DND-41 (cell line): Measurements from ENCODE around the gene ZFPL1.
A peak's percentile ranks its signal among the peaks of the same experiment; 100 is the strongest.

Experiments
- ATAC-seq: fragments of 200-7000 bp; cut with Tn5 transposase; 3 replicates; pipeline ENCODE4 v1.9.1; 2021; ENCODE audit warnings: low read depth; ENCODE audit not compliant: insufficient read depth
- DNase-seq: peaks from one replicate; pipeline ENCODE4 v3.0.0-alpha.2; 2020
- H2AFZ ChIP-seq: 2 replicates; pipeline ENCODE4 v1.6.0; 2012; ENCODE audit warnings: low read depth, low read length
- H3K27ac ChIP-seq: 2 replicates; pipeline ENCODE4 v1.5.1; 2012; ENCODE audit warnings: low read length, inconsistent platforms
- H3K27me3 ChIP-seq: fragments of 200-600 bp; sonication (generic); 2 replicates; pipeline ENCODE4 v1.6.0; 2012; ENCODE audit warnings: low read length, mild to moderate bottlenecking, inconsistent platforms; ENCODE audit not compliant: insufficient read depth, poor library complexity
- H3K36me3 ChIP-seq: 2 replicates; pipeline ENCODE4 v1.5.1; 2012; ENCODE audit warnings: low read length, inconsistent platforms; ENCODE audit not compliant: insufficient read depth
- H3K4me1 ChIP-seq: 2 replicates; pipeline ENCODE4 v1.5.1; 2012; ENCODE audit warnings: mild to moderate bottlenecking, low read length; ENCODE audit not compliant: insufficient read depth
- H3K4me2 ChIP-seq: 2 replicates; pipeline ENCODE4 v1.6.0; 2012; ENCODE audit warnings: mild to moderate bottlenecking, moderate library complexity, low read length, inconsistent platforms; ENCODE audit not compliant: insufficient read depth
- H3K4me3 ChIP-seq, 2 experiments: fragments of 200-600 bp in 1 of 2; shearing (Covaris generic) in 1 of 2; 2 replicates each; pipeline ENCODE4 v1.5.1; 2012 to 2016; ENCODE audit warnings: inconsistent platforms in 2 of 2, low read length in 2 of 2, mild to moderate bottlenecking in 2 of 2, low read depth in 1 of 2, moderate library complexity in 1 of 2
- H3K79me2 ChIP-seq: 2 replicates; pipeline ENCODE4 v1.6.0; 2012; ENCODE audit warnings: low read length, inconsistent platforms; ENCODE audit not compliant: insufficient read depth
- H3K9ac ChIP-seq: 2 replicates; pipeline ENCODE4 v1.6.0; 2012; ENCODE audit warnings: low read depth, mild to moderate bottlenecking, inconsistent platforms, low read length, moderate library complexity
- H3K9me3 ChIP-seq: 2 replicates; pipeline ENCODE4 v1.5.1; 2012; ENCODE audit warnings: low read length, moderate library complexity, mild to moderate bottlenecking, inconsistent platforms; ENCODE audit not compliant: insufficient read depth, severe bottlenecking
- H4K20me1 ChIP-seq: 2 replicates; pipeline ENCODE4 v1.6.0; 2012; ENCODE audit warnings: low read length; ENCODE audit not compliant: insufficient read depth
- CTCF ChIP-seq: IDR thresholded peaks from 2 replicates; pipeline ENCODE4 v1.5.1; 2012; ENCODE audit warnings: borderline replicate concordance, low read length, moderate library complexity, mild to moderate bottlenecking; ENCODE audit not compliant: poor library complexity, severe bottlenecking; ENCODE audit errors: extremely low read depth
- EZH2 ChIP-seq: IDR thresholded peaks from 3 replicates; pipeline ENCODE4 v1.6.1; 2012; ENCODE audit warnings: borderline replicate concordance, low read depth, mild to moderate bottlenecking, moderate library complexity, low read length, inconsistent platforms; ENCODE audit not compliant: severe bottlenecking

The ZFPL1 gene

GRCh38 chr11:65036931-65037330 lies 47.1 kb upstream of the ZFPL1 start:
- Histone ChIP-seq H2AFZ (no peak overlapping the region), H3K27me3 (no peaks in the 10 kb centered on the region), H3K36me3 (peaks cover 46% of the 10 kb centered on the region), H3K9ac (no peak overlapping the region; the same call in 1 of the 2 replicates), H3K9me3 (no peaks in the 10 kb centered on the region), H3K4me1 (peaks cover 17% of the 10 kb centered on the region), H3K27ac (no peak overlapping the region), H3K4me3 (no peak overlapping the region), H3K4me2 (no peak overlapping the region), H4K20me1 (0 out of 2 replicates have a peak, but pooled peaks cover 2% of the 10 kb centered on the region), H3K79me2 (peaks cover 9% of the 10 kb centered on the region)
- DNase-seq (no peak), ATAC-seq (no peak)
- TF ChIP-seq CTCF (no peak), EZH2 (no peak)

DNA sequence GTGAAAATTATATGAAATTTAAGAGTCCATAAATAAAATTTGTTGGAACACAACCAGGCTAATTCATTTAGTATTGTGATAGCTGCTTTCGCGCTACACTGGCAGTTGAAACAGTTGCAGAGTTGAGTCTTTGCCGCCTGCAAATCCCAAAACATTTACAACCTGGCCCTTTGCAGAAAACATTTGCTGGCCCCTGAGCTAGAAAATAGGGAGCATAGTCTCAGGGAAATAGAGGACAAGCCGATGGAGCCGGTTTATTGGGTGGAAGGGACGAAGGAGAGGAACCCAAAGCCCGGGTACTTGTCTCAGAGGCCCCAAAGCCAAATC lies 43.5 kb upstream of the ZFPL1 start:
- peaks cover 44% of the 10 kb centered on the region for H3K4me1 ChIP-seq
- peak overlapping the region; percentile 74 to 95; a peak in 3 of 4 replicates for H3K4me3 ChIP-seq
- no peaks in the 10 kb centered on the region for H3K27me3 ChIP-seq
- H4K20me1 ChIP-seq: peaks cover 23% of the 10 kb centered on the region
- no peak for ATAC-seq
- peak overlapping the region; percentile 91 for H3K9ac ChIP-seq
- H3K27ac ChIP-seq: peak overlapping the region; percentile 89
- no peak for DNase-seq
- peak overlapping the region; percentile 93 for H3K4me2 ChIP-seq
- H3K36me3 ChIP-seq: peaks cover 50% of the 10 kb centered on the region
- H2AFZ ChIP-seq: peak overlapping the region; percentile 81
- H3K79me2 ChIP-seq: peaks cover 42% of the 10 kb centered on the region
- no peak for TF ChIP-seq EZH2
- H3K9me3 ChIP-seq: no peaks in the 10 kb centered on the region

DNA sequence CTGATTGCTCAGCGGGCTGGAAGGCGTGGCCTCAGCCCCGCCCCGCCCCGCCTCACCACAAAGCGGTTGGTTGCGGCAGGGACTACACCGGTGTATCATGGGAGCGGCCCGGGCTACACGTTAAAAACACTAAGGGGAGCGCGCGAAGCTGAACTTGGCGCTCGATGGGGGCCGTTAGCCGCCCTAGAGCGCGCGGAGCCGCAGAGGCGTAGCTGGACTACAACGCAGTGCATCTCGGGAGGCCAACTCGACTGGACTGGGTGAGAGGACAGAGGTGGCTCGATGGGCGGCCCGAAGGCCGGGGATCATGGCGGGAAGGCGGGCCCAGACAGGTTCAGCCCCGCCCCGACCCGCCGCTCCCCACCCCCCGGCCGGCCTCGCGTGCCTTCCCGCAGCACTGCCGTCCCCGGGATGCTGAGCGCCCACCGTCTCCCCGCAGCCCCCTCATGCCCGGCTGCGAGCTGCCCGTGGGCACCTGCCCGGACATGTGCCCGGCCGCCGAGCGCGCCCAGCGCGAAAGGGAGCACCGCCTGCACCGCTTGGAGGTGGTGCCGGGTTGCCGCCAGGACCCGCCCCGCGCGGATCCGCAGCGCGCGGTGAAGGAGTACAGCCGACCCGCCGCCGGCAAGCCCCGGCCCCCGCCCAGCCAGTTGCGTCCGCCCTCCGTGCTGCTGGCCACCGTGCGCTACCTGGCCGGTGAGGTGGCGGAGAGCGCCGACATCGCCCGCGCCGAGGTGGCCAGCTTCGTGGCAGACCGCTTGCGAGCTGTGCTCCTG lies 43.0 kb upstream of the ZFPL1 start, which contains the start of gene SAC3D1:
TSS of gene SAC3D1 (plus strand) at position 364 of the 776 bp plus-strand sequence. CDS start at position 447, 83 bp downstream.
- Histone ChIP-seq H3K9me3 (no peaks in the 10 kb centered on the region), H4K20me1 (peaks cover 27% of the 10 kb centered on the region), H3K27ac (peak within 1 kb of the TSS; percentile 89), H3K79me2 (peaks cover 42% of the 10 kb centered on the region), H2AFZ (peak within 1 kb of the TSS; percentile 81), H3K4me2 (peak within 1 kb of the TSS; percentile 93), H3K27me3 (no peaks in the 10 kb centered on the region), H3K4me1 (peaks cover 44% of the 10 kb centered on the region), H3K9ac (peak within 1 kb of the TSS; percentile 91), H3K4me3 (peak within 1 kb of the TSS; percentile 74 to 95), H3K36me3 (peaks cover 50% of the 10 kb centered on the region)
- peak; percentile 89 for ATAC-seq
- no peak for TF ChIP-seq EZH2
- no peak for TF ChIP-seq CTCF
- peak; percentile 96 for DNase-seq

DNA sequence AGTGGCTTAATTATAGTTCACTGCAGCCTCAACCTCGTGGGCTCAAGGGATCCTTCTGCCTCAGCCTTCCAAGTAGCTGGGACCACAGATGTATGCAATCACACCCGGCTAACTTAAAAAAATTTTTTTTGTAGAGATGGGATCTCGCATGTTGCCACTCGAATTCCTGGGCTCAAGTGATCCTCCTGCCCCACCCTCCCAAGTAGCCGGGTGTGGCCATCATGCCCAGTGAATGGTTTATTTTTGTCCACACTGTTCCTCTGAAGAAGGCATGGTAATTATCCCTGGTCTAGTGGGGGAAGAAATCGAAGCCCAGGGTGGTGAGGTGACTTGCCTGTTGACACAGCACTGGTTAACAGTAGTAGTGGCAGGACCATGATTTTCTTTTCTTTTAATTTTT lies 41.1 kb upstream of the ZFPL1 start:
- Histone ChIP-seq H3K27ac (no peak overlapping the region), H2AFZ (no peak overlapping the region), H3K9me3 (no peaks in the 10 kb centered on the region), H3K9ac (peak overlapping the region; percentile 91), H4K20me1 (peaks cover 30% of the 10 kb centered on the region), H3K4me1 (peaks cover 44% of the 10 kb centered on the region), H3K36me3 (peaks cover 45% of the 10 kb centered on the region), H3K4me2 (peak overlapping the region; percentile 93), H3K79me2 (peaks cover 42% of the 10 kb centered on the region), H3K27me3 (no peaks in the 10 kb centered on the region), H3K4me3 (peak overlapping the region in 1 of 2 experiments; percentile 95; a peak in 2 of 4 replicates)
- no peak for TF ChIP-seq EZH2
- TF ChIP-seq CTCF: no peak
- no peak for ATAC-seq
- DNase-seq: no peak
